ENCODE results near the gene GFI1. TPM values are rescaled to one million over a fixed set of nuclear protein-coding genes. Genes with fewer than 3 reads are reported as not detected.

Gene GFI1
- total RNA-seq, 3 donors from 2014 or later = 0.80 to 1.5 (median 0.98) TPM

- DNase-seq (ENCODE audit: low spot score in 2 of 2) = no peak
- Histone ChIP-seq H3K4me3 (no peak overlapping the region), H3K9me3 (no peaks in the 10 kb centered on the region), H3K4me1 (no peaks in the 10 kb centered on the region), H3K36me3 (no peaks in the 10 kb centered on the region), H3K27me3 (no peaks in the 10 kb centered on the region), H3K27ac (no peak overlapping the region)
- TF ChIP-seq POLR2A (IDR thresholded peaks at IDR 0.05) (no peak), POLR2AphosphoS5 (IDR thresholded peaks at IDR 0.05) (no peak)
- TF ChIP-seq, protein P1, sequence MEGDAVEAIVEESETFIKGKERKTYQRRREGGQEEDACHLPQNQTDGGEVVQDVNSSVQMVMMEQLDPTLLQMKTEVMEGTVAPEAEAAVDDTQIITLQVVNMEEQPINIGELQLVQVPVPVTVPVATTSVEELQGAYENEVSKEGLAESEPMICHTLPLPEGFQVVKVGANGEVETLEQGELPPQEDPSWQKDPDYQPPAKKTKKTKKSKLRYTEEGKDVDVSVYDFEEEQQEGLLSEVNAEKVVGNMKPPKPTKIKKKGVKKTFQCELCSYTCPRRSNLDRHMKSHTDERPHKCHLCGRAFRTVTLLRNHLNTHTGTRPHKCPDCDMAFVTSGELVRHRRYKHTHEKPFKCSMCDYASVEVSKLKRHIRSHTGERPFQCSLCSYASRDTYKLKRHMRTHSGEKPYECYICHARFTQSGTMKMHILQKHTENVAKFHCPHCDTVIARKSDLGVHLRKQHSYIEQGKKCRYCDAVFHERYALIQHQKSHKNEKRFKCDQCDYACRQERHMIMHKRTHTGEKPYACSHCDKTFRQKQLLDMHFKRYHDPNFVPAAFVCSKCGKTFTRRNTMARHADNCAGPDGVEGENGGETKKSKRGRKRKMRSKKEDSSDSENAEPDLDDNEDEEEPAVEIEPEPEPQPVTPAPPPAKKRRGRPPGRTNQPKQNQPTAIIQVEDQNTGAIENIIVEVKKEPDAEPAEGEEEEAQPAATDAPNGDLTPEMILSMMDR (IDR thresholded peaks at IDR 0.05) = no peak
- intact Hi-C loops (cut with DNase I; ENCODE audit: low total_unique reads) = no loop called here
Measured at GRCh38 chr1:92446546-92446945, 40.2 kb downstream of the GFI1 start.

- no peaks in the 10 kb centered on the region for H3K4me1 ChIP-seq
Measured at GRCh38 chr1:92445865-92446264, 40.9 kb downstream of the GFI1 start.

DNA sequence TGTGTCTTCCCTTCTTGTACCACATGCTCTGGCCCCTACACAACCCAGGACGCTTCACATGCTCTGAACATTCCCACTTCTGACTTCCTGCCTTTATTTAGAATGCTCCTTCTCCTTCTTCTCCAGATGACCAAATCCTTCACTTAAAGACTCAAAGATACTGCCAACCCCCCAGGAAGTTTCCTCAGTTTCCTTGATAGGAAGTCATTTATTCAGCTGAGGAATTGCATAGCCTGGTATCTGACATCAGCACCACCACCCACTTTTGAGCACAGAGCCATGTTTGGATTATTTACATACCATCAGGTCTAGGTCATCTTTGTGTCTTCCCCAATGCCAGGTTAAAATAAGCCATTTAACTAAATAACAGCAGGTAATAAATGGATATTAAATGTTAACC lies 42.4 kb downstream of the GFI1 start:
- H3K27ac ChIP-seq = no peak overlapping the region
- H3K4me3 ChIP-seq = no peak overlapping the region
- H3K36me3 ChIP-seq = no peaks in the 10 kb centered on the region
- no peaks in the 10 kb centered on the region for H3K9me3 ChIP-seq
- no peak for DNase-seq (ENCODE audit: low spot score in 2 of 2)
- no peaks in the 10 kb centered on the region for H3K4me1 ChIP-seq
- intact Hi-C loops (cut with DNase I; ENCODE audit: low total_unique reads) = no loop called here
- TF ChIP-seq, protein P1 (IDR thresholded peaks at IDR 0.05) = no peak
- H3K27me3 ChIP-seq = no peaks in the 10 kb centered on the region

More at GRCh38 chr1:92445865-92446264, 40.9 kb downstream of the GFI1 start:
- no peak for DNase-seq (ENCODE audit: low spot score in 2 of 2)
- TF ChIP-seq POLR2AphosphoS5 (IDR thresholded peaks at IDR 0.05) (no peak), POLR2A (IDR thresholded peaks at IDR 0.05) (no peak)
- TF ChIP-seq, protein P1 (IDR thresholded peaks at IDR 0.05) = no peak
- intact Hi-C loops (cut with DNase I; ENCODE audit: low total_unique reads) = no loop called here
- no peaks in the 10 kb centered on the region for H3K27me3 ChIP-seq
- no peak overlapping the region for H3K27ac ChIP-seq
- no peak overlapping the region for H3K4me3 ChIP-seq
- H3K9me3 ChIP-seq = no peaks in the 10 kb centered on the region
- H3K36me3 ChIP-seq = no peaks in the 10 kb centered on the region

DNA sequence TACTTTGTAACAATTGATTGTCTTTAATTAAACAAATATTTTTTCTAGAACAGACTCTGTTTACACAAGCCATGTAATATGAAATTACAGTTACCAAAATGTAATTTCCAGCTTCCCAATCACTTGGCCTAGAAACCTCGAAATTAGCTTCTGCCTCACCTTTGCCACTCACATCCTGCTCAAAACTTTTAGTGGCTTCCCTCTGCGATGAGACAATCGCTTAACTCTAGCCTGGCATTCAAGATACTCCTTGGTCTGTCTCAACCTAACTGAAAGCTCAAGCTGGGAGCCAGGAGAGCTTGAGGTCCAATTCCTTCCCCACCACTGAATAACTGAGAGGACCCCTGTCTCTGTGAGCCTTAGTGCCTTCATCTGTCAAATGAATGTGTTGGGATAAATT lies 42.8 kb downstream of the GFI1 start:
- TF ChIP-seq POLR2A (IDR thresholded peaks at IDR 0.05) (no peak), POLR2AphosphoS5 (IDR thresholded peaks at IDR 0.05) (no peak)
- TF ChIP-seq, protein P1 (IDR thresholded peaks at IDR 0.05) = no peak
- H3K27me3 ChIP-seq = no peaks in the 10 kb centered on the region
- no peaks in the 10 kb centered on the region for H3K4me1 ChIP-seq
- H3K9me3 ChIP-seq = no peaks in the 10 kb centered on the region
- H3K4me3 ChIP-seq = no peak overlapping the region
- intact Hi-C loops (cut with DNase I; ENCODE audit: low total_unique reads) = no loop called here
- no peak overlapping the region for H3K27ac ChIP-seq
- H3K36me3 ChIP-seq = no peaks in the 10 kb centered on the region
- no peak for DNase-seq (ENCODE audit: low spot score in 2 of 2)

- intact Hi-C loops (cut with DNase I; ENCODE audit: low total_unique reads) = no loop called here
- H3K36me3 ChIP-seq = no peaks in the 10 kb centered on the region
- H3K4me3 ChIP-seq = no peak overlapping the region
- H3K4me1 ChIP-seq = no peaks in the 10 kb centered on the region
- TF ChIP-seq POLR2A (IDR thresholded peaks at IDR 0.05) (no peak), POLR2AphosphoS5 (IDR thresholded peaks at IDR 0.05) (no peak)
- TF ChIP-seq, protein P1 (IDR thresholded peaks at IDR 0.05) = no peak
- no peaks in the 10 kb centered on the region for H3K9me3 ChIP-seq
- no peak for DNase-seq (ENCODE audit: low spot score in 2 of 2)
- H3K27ac ChIP-seq = no peak overlapping the region
- H3K27me3 ChIP-seq = no peaks in the 10 kb centered on the region
Measured at GRCh38 chr1:92442351-92442750, 44.4 kb downstream of the GFI1 start.

Data from breast epithelium (tissue), 4 donors.